Panc1 (cell line): ENCODE data around the gene CEP68.

Experiments used
- CTCF ChIP-seq: fragments of 450-650 bp; IDR thresholded peaks from 2 replicates; pipeline ENCODE4 v1.5.1; 2017; ENCODE audit warnings: mild to moderate bottlenecking
- POLR2AphosphoS5 ChIP-seq: IDR thresholded peaks from 2 replicates; pipeline ENCODE4 v1.6.1; 2012; ENCODE audit warnings: mild to moderate bottlenecking, low read depth, low read length, moderate library complexity
- TF ChIP-seq, protein P1 (sequence below), 2 experiments: IDR thresholded peaks; 2 replicates each; pipeline ENCODE4 v1.6.1; 2011 to 2012; ENCODE audit warnings: low read depth in 2 of 2, control low read depth in 1 of 2, low read length in 1 of 2, mild to moderate bottlenecking in 1 of 2, moderate library complexity in 1 of 2; ENCODE audit not compliant: insufficient read depth in 1 of 2

GRCh38 chr2:65053199-65053598 is 3.0 kb upstream of the CEP68 start:
- TF ChIP-seq, protein P1, sequence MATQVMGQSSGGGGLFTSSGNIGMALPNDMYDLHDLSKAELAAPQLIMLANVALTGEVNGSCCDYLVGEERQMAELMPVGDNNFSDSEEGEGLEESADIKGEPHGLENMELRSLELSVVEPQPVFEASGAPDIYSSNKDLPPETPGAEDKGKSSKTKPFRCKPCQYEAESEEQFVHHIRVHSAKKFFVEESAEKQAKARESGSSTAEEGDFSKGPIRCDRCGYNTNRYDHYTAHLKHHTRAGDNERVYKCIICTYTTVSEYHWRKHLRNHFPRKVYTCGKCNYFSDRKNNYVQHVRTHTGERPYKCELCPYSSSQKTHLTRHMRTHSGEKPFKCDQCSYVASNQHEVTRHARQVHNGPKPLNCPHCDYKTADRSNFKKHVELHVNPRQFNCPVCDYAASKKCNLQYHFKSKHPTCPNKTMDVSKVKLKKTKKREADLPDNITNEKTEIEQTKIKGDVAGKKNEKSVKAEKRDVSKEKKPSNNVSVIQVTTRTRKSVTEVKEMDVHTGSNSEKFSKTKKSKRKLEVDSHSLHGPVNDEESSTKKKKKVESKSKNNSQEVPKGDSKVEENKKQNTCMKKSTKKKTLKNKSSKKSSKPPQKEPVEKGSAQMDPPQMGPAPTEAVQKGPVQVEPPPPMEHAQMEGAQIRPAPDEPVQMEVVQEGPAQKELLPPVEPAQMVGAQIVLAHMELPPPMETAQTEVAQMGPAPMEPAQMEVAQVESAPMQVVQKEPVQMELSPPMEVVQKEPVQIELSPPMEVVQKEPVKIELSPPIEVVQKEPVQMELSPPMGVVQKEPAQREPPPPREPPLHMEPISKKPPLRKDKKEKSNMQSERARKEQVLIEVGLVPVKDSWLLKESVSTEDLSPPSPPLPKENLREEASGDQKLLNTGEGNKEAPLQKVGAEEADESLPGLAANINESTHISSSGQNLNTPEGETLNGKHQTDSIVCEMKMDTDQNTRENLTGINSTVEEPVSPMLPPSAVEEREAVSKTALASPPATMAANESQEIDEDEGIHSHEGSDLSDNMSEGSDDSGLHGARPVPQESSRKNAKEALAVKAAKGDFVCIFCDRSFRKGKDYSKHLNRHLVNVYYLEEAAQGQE (IDR thresholded peaks at IDR 0.05; ENCODE audit: insufficient read depth in 1 of 2, low read depth in 2 of 2, low read length in 1 of 2) = no peak
- TF ChIP-seq CTCF (no peak), POLR2AphosphoS5 (no peak)
